Measurements from ENCODE around the gene UPK1B. TPM values are rescaled to one million over a fixed set of nuclear protein-coding genes. Genes with fewer than 3 reads are reported as not detected.

Gene UPK1B
- total RNA-seq, 1 experiment from 2014 or later = 0.42 TPM

Other genes starting within 250 kb of the UPK1B start
- 1.6 to 2.0 TPM (median 1.7 TPM) in 3 replicates for gene IGSF11, start 138.8 kb upstream of the UPK1B start, total RNA-seq (2021)
- gene TEX55, start 27.4 kb upstream of the UPK1B start, total RNA-seq (2021) = not detected in 3 replicates
- 32.0 to 37.7 TPM (median 32.9 TPM) in 3 replicates for gene B4GALT4, start 67.3 kb downstream of the UPK1B start, total RNA-seq (2021)
- 3.7 to 7.2 TPM (median 4.2 TPM) in 3 replicates for gene ARHGAP31, start 120.8 kb downstream of the UPK1B start, total RNA-seq (2021)

Measured in WTC11 (cell line).